ENCODE measurements around the gene BANF2. TPM values are rescaled to one million over a fixed set of nuclear protein-coding genes. Genes with fewer than 3 reads are reported as not detected.

Gene BANF2
- total RNA-seq, 1 experiment from 2014 or later, result not detected

DNA sequence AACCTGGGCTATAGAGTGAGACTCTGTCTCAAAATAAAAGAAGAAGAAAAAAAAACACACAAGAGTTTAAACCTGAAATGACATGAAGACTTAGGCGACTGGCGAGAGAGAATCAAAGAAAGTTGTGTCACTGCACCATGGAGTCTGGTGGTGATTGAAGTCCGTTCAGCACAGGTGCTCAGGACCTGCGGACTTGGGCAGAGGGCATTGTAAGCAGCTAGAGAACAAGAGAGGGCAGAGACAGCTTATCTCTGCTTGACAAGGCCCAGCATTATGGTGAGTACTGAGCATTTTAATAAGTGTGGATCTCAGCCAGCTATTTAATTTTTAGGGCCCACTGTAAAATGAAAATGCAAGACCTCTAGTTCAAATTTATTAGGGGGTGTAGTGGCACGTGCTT is 31.5 kb downstream of the BANF2 start:
- no peaks in the 10 kb centered on the region for H4K20me1 ChIP-seq (ENCODE audit: insufficient read depth)
- no peak overlapping the region for H3K4me2 ChIP-seq (ENCODE audit: low read length)
- CTCF ChIA-PET, result no interaction called here
- BruUV-seq (replicated peaks), result no TSS peak
- DNase-seq (ENCODE audit: low read depth, low spot score) (no peak), ATAC-seq (no peak)
- POLR2A ChIA-PET, result no interaction called here
- no peak overlapping the region for H2AFZ ChIP-seq (ENCODE audit: low read depth, low read length, poor library complexity, severe bottlenecking)
- H3K4me3 ChIP-seq (replicated peaks in 1 of 2; ENCODE audit: low read depth in 1 of 2, low read length in 2 of 2), result no peak overlapping the region
- no peak overlapping the region for H3K27ac ChIP-seq (ENCODE audit: low read depth, low read length)
- no peaks in the 10 kb centered on the region for H3K36me3 ChIP-seq (ENCODE audit: control insufficient read depth in 1 of 2, insufficient read depth in 2 of 2, low read length in 2 of 2)
- no peaks in the 10 kb centered on the region for H3K79me2 ChIP-seq (ENCODE audit: insufficient read depth, low read length)
- H3K9me3 ChIP-seq (ENCODE audit: control insufficient read depth in 1 of 2, insufficient read depth in 1 of 2, low read depth in 1 of 2, low read length in 2 of 2), result peaks cover 2 to 4% of the 10 kb centered on the region in 2 experiments; a peak in 2 of 4 replicates
- no peaks in the 10 kb centered on the region for H3K27me3 ChIP-seq (ENCODE audit: insufficient read depth, low read length)
- RAD21 ChIA-PET (ENCODE audit: low non-redundant PET in 1 of 2, low total read pairs in 2 of 2, uncharacterized antibody in 2 of 2, unreplicated experiment in 2 of 2), result no interaction called here
- no peaks in the 10 kb centered on the region for H3K4me1 ChIP-seq (ENCODE audit: control insufficient read depth in 1 of 2, insufficient read depth in 2 of 2, low read length in 2 of 2)
- no peak overlapping the region for H3K9ac ChIP-seq (ENCODE audit: low read length)
- TF ChIP-seq EZH2 (IDR thresholded peaks at IDR 0.05) (no peak), SRF (IDR thresholded peaks at IDR 0.05; ENCODE audit: low read depth) (no peak), TCF7L2 (IDR thresholded peaks at IDR 0.05; ENCODE audit: borderline replicate concordance, extremely low read depth, insufficient read depth, insufficient read length) (no peak), POLR2AphosphoS5 (IDR thresholded peaks at IDR 0.05; ENCODE audit: low read depth, low read length) (no peak), SIN3A (IDR thresholded peaks at IDR 0.05; ENCODE audit: low read depth) (no peak), SP1 (IDR thresholded peaks at IDR 0.05; ENCODE audit: low read depth) (no peak), POLR2A (IDR thresholded peaks at IDR 0.05; ENCODE audit: borderline replicate concordance, extremely low read depth, insufficient read depth, insufficient read length) (no peak), FOSL1 (IDR thresholded peaks at IDR 0.05; ENCODE audit: low read depth) (no peak), JUND (IDR thresholded peaks at IDR 0.05) (no peak)
- TF ChIP-seq, protein P1, sequence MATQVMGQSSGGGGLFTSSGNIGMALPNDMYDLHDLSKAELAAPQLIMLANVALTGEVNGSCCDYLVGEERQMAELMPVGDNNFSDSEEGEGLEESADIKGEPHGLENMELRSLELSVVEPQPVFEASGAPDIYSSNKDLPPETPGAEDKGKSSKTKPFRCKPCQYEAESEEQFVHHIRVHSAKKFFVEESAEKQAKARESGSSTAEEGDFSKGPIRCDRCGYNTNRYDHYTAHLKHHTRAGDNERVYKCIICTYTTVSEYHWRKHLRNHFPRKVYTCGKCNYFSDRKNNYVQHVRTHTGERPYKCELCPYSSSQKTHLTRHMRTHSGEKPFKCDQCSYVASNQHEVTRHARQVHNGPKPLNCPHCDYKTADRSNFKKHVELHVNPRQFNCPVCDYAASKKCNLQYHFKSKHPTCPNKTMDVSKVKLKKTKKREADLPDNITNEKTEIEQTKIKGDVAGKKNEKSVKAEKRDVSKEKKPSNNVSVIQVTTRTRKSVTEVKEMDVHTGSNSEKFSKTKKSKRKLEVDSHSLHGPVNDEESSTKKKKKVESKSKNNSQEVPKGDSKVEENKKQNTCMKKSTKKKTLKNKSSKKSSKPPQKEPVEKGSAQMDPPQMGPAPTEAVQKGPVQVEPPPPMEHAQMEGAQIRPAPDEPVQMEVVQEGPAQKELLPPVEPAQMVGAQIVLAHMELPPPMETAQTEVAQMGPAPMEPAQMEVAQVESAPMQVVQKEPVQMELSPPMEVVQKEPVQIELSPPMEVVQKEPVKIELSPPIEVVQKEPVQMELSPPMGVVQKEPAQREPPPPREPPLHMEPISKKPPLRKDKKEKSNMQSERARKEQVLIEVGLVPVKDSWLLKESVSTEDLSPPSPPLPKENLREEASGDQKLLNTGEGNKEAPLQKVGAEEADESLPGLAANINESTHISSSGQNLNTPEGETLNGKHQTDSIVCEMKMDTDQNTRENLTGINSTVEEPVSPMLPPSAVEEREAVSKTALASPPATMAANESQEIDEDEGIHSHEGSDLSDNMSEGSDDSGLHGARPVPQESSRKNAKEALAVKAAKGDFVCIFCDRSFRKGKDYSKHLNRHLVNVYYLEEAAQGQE (IDR thresholded peaks at IDR 0.05; ENCODE audit: low read depth), result no peak
- TF ChIP-seq, protein P2, sequence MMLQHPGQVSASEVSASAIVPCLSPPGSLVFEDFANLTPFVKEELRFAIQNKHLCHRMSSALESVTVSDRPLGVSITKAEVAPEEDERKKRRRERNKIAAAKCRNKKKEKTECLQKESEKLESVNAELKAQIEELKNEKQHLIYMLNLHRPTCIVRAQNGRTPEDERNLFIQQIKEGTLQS (IDR thresholded peaks at IDR 0.05), result no peak
- TF ChIP-seq, protein P3, sequence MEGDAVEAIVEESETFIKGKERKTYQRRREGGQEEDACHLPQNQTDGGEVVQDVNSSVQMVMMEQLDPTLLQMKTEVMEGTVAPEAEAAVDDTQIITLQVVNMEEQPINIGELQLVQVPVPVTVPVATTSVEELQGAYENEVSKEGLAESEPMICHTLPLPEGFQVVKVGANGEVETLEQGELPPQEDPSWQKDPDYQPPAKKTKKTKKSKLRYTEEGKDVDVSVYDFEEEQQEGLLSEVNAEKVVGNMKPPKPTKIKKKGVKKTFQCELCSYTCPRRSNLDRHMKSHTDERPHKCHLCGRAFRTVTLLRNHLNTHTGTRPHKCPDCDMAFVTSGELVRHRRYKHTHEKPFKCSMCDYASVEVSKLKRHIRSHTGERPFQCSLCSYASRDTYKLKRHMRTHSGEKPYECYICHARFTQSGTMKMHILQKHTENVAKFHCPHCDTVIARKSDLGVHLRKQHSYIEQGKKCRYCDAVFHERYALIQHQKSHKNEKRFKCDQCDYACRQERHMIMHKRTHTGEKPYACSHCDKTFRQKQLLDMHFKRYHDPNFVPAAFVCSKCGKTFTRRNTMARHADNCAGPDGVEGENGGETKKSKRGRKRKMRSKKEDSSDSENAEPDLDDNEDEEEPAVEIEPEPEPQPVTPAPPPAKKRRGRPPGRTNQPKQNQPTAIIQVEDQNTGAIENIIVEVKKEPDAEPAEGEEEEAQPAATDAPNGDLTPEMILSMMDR (IDR thresholded peaks at IDR 0.05 in 2 of 3, conservative IDR thresholded peaks at IDR 0.05 in 1 of 3; ENCODE audit: borderline replicate concordance in 1 of 3, insufficient read depth in 1 of 3, low read depth in 2 of 3, low read length in 2 of 3), result no peak
- TF ChIP-seq, protein P4, sequence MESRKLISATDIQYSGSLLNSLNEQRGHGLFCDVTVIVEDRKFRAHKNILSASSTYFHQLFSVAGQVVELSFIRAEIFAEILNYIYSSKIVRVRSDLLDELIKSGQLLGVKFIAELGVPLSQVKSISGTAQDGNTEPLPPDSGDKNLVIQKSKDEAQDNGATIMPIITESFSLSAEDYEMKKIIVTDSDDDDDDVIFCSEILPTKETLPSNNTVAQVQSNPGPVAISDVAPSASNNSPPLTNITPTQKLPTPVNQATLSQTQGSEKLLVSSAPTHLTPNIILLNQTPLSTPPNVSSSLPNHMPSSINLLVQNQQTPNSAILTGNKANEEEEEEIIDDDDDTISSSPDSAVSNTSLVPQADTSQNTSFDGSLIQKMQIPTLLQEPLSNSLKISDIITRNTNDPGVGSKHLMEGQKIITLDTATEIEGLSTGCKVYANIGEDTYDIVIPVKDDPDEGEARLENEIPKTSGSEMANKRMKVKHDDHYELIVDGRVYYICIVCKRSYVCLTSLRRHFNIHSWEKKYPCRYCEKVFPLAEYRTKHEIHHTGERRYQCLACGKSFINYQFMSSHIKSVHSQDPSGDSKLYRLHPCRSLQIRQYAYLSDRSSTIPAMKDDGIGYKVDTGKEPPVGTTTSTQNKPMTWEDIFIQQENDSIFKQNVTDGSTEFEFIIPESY (IDR thresholded peaks at IDR 0.05; ENCODE audit: extremely low read depth, insufficient replicate concordance, low read length), result no peak
- intact Hi-C loops (cut with micrococcal nuclease), result no loop called here
- no peaks in the 10 kb centered on the region for H3K9me2 ChIP-seq (ENCODE audit: insufficient read depth)

Measured in HCT116 (cell line).